GM12801 (cell line): ENCODE data around the gene TNNT3.

Experiments used
- TF ChIP-seq, protein P1 (sequence below): IDR thresholded peaks from one replicate; pipeline ENCODE4 v1.5.1; 2011; ENCODE audit warnings: control low read depth; ENCODE audit not compliant: insufficient read length; ENCODE audit errors: extremely low read depth

Gene TNNT3

DNA sequence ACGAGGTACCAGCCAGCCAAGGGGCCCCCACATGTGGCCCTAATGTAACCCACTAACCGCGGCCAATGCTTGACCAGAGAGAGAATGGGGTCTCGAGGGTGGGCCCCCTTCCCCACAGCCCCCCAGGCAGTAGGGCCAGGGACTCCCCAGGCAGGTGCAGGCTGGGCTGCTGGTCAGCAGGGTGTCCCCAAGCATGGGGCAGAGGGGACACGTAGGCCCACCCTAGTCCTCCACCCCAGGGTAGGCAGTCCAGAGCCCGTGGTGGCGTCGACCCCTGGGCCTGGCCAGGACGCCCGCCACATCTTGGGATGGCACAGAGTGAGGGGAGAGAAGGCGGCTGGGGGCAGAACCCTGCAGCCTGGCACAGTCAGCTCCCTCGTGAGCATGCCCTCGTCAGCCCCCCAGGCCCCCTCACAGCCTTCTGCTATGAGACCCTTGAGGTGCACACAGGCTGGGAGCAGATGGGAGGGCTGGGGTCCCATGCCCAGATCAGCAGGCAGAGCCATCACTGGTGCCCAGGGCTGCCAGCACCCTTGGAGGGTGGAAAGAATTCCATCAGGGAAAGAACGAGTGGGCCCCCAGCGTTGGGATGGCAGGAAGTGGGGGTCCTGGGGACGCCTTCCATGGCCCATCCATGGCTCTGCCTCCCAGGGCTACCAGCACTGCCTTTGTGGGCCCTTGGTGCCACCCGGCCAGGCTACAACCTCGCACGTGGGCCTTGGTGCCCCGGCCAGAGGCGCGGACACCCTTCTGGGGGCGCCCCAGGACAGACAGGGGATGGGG is 6.1 kb downstream of the TNNT3 start:
- TF ChIP-seq, protein P1, sequence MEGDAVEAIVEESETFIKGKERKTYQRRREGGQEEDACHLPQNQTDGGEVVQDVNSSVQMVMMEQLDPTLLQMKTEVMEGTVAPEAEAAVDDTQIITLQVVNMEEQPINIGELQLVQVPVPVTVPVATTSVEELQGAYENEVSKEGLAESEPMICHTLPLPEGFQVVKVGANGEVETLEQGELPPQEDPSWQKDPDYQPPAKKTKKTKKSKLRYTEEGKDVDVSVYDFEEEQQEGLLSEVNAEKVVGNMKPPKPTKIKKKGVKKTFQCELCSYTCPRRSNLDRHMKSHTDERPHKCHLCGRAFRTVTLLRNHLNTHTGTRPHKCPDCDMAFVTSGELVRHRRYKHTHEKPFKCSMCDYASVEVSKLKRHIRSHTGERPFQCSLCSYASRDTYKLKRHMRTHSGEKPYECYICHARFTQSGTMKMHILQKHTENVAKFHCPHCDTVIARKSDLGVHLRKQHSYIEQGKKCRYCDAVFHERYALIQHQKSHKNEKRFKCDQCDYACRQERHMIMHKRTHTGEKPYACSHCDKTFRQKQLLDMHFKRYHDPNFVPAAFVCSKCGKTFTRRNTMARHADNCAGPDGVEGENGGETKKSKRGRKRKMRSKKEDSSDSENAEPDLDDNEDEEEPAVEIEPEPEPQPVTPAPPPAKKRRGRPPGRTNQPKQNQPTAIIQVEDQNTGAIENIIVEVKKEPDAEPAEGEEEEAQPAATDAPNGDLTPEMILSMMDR: no peak

DNA sequence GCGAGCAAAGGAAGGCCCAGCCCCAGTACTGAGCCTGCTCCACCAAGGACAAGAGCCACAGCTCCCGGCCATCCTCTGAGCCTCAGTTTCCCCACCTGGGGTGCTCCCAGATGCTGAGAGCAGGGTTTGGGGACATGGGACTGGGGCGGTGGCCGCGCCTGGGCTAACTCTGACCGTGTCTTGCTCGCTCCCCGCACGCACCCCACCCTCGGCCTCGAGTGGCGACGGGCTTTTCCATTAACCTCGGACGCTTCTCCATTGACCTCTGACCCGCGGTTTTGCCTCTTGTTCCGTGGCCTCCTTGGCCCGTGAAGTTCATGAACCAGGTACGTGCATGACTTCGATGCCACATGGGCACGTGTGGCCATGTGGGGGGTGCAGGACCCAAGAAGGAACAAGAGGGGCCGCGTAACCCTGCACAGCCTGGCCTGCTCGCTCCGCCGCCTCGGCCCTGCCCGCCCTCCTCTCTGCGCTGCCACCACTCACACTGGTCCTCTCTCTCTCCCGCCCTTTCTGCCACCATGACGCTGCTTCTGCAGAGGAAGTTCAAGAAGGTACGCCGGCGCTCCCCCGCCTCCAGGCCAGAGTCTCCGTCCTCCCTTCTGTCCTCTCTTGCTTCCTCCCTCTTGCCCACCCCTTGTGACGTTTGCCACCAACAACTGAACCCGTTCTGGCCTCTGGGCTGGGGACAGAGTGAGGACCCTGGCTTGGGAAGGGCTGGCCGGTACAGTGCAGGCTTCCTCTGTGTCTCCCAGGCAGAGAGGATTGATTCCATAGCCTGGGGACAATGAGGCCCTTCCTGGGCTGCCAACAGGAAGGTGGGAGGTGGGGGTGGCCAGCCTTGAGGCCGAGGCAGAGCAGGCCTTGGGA is 6.9 kb downstream of the TNNT3 start:
- TF ChIP-seq, protein P1: no peak

DNA sequence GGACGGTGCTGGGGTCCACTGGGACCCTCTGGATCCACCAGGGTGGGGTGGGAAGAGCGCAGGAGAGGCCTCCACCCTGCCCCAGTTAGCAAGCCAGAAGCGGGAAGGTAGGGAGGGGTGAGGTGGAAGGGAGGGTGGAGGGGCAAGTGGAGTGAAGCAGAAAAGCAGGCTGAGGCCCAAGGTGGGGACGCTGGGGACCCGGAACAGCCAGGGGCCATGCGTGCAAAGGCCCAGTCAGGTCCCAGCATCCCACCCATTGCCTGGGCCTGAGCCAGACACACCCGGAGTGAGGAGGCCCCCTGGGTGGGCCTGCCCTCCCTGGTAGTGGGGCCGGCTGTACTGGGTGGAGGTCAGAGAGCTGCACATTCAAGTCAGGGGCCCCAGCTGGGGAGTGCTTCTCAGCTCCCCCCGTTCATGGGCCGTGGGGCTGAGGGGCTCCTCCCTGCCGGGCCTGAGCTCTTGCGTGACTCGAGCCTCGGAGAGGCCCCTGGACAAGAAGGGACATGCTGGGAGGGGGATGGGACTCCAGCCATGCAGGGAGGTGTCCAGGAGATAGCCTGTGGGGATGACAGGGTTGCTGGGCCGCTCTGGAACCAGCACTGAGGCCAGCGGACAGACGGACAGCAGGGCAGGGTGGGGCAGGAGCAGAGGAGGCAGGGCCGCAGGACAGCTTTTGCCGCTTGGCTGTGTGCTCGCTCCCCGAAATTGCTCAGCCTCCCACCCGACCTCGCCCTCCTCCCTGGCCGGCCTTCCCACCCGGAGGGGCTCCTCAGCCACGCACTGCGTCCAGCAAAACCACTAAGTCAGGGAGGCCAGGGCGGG is 7.7 kb downstream of the TNNT3 start:
- TF ChIP-seq, protein P1: no peak

DNA sequence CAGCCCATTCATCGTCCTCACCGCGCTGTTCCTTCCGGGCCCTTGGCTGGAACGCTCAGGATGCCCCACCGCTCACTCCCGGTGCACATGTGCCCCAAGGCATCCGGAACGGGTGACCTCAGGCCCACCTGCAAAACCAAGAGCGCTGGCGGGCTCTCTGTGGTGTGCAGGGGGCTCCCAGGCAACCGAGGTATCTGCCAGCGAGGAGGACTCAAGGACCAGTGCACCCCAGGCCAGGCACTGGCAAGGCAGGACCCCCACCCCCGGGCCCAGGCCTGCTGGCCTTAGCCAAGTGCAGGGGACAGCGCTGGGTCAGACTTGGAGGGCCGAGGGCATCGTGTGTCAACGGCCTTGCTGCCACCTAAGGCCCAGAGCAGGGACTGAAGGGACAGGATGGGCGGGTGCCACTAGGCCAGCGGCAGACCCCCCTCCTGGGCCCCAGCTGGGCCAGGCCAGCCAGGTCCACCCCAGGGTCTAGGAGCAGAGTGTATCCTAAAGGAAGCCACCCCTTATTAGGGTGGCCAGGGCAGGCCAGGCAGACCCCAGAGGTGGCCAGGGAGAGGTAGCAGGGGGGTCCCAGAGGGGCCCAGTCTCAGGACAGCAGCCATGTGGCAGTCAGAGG is 8.5 kb downstream of the TNNT3 start:
- TF ChIP-seq, protein P1: no peak

DNA sequence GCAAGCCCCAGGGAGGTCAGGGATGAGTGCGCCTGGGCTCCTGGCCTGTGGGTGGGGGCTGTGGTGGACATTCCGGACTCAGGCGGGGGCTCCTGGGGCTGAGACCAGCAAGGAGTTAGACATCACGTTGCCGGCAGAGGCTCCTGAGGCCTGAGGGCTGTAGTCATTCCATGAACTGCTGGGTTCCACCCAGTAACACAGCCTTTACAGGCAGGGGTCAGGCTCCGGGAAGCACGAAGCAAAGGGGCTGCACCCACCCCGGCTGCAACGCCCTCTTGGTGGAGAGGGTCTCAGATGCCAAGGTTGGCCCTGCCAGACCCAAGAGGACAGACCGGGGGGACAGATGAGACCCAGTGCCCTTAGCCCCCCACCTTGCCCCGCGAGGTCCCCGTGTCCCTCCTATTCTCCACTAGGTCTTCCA is 9.0 kb downstream of the TNNT3 start:
- TF ChIP-seq, protein P1: no peak

DNA sequence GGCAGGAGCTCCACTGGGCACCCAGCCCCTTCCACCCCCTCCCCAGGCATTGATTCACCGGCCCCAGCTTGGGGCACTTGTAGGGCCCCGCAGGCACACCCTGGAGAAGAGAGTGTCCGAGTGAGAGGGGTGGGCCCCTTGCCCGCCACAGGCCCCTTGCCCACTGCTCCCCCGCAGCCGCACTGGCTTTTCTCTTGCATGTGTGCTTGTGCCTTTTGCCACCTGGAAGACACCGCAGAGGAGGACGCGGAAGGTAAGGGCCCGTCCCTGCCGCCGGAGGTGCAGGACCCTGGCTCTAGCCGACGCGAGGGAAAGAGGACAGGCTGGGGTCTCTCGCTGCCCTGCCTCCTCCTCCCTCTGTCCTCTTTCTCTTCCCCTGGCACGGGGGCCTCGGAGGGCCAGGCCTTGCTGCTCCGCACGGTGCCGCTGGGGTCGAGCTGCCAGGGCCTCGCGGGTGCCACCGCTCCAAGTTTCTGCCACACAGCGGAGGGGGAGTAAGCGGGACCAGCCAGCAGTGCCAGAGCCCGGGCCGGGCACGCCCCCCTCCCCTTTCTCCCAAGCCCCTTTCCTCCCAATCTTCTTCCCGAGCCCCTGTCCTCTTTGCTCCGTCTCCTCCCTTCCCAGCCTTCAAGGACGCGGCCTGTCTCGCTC is 9.5 kb downstream of the TNNT3 start:
- TF ChIP-seq, protein P1: no peak
